IPS-NIHi11 (cell line): Measurements from ENCODE around the gene COA3.

Experiments
- DNase-seq: peaks from one replicate; pipeline ENCODE4 v3.0.0; 2012; ENCODE audit warnings: mixed read lengths, low spot score

COA3 gene

GRCh38 chr17:42818379-42818778, 19.9 kb upstream of the COA3 start:
- no peak for DNase-seq

GRCh38 chr17:42817866-42818265, 19.4 kb upstream of the COA3 start:
- no peak for DNase-seq

GRCh38 chr17:42814633-42815399, 16.3 kb upstream of the COA3 start:
- no peak for DNase-seq

- no peak for DNase-seq
These were observed 10.7 kb upstream of the COA3 start for GRCh38 chr17:42809250-42809649.

GRCh38 chr17:42806249-42806648, 7.7 kb upstream of the COA3 start:
- DNase-seq = no peak

GRCh38 chr17:42804918-42805367, 6.4 kb upstream of the COA3 start:
- no peak for DNase-seq

- DNase-seq = no peak
These were observed 4.8 kb upstream of the COA3 start for GRCh38 chr17:42803074-42803883.

- no peak for DNase-seq
These were observed 507 bp downstream of the COA3 start for GRCh38 chr17:42798011-42798382.

- DNase-seq = no peak
These were observed 1.2 kb downstream of the COA3 start for GRCh38 chr17:42797067-42798007.

GRCh38 chr17:42796066-42796758, 2.3 kb downstream of the COA3 start:
- no peak for DNase-seq

- DNase-seq = no peak
These were observed 3.0 kb downstream of the COA3 start for GRCh38 chr17:42795465-42795864.

- no peak for DNase-seq
These were observed 3.4 kb downstream of the COA3 start for GRCh38 chr17:42795061-42795460.

GRCh38 chr17:42792545-42792944, 6.0 kb downstream of the COA3 start:
- no peak for DNase-seq

- DNase-seq = no peak
These were observed 6.6 kb downstream of the COA3 start for GRCh38 chr17:42791948-42792347.

- DNase-seq = no peak
These were observed 11.2 kb downstream of the COA3 start for GRCh38 chr17:42787266-42787665.

- DNase-seq = no peak
These were observed 13.5 kb downstream of the COA3 start for GRCh38 chr17:42784811-42785592.

- no peak for DNase-seq
These were observed 14.1 kb downstream of the COA3 start for GRCh38 chr17:42784409-42784808.

GRCh38 chr17:42783791-42784138, 14.7 kb downstream of the COA3 start:
- DNase-seq = no peak

GRCh38 chr17:42783062-42783790, 15.3 kb downstream of the COA3 start:
- DNase-seq = no peak
